ENCODE measurements around the gene MAP1S. TPM values are rescaled to one million over a fixed set of nuclear protein-coding genes. Genes with fewer than 3 reads are reported as not detected.
"Not testable (repeated sequence)": the region's sequence is repeated elsewhere in the genome, so short reads cannot be mapped to it uniquely, and the experiment has no call there.

Gene MAP1S
- total RNA-seq, 4 donors from 2014 or later, result 23.4 to 39.3 (median 31.2) TPM

GRCh38 chr19:17778968-17779929 is 60.0 kb downstream of the MAP1S start:
- 13 to 17% methylated on average over 25 of the region's 25 CpGs for WGBS, 2 donors
- peak in 1 of 2 donors; percentile 52 for DNase-seq (ENCODE audit: low spot score in 2 of 2)
- peak overlapping the region in 1 of 4 donors; percentile 21 for H3K4me3 ChIP-seq
- TF ChIP-seq POLR2A (IDR thresholded peaks at IDR 0.05), result no peak
- H3K9me3 ChIP-seq, result no peaks in the 10 kb centered on the region
- peaks cover 0 to 29% (median 5%) of the 10 kb centered on the region in 4 donors for H3K4me1 ChIP-seq
- H3K36me3 ChIP-seq, result no peaks in the 10 kb centered on the region
- no peak overlapping the region for H3K27ac ChIP-seq
- H3K27me3 ChIP-seq, result peaks cover 0 to 34% of the 10 kb centered on the region in 2 donors

DNA sequence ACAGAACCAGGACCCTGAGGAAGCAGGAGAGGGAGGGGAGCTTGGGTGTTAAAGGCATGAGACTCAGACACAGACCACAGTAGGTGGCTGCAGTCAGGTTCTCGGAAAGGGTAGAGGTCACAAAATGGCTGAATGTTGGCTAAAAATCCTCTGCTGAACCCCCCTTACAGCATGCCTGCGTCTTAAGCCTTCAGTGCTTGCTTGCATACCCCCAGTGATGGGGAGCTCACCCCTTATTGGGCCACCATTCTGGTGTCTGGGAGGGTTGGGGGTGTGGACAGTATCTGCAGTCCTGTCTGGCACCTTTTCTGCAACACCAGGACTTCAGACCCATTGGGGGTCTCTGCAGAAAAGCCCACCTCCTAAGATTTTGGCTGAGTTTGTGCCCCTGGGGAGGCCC is 61.5 kb downstream of the MAP1S start:
- H3K4me1 ChIP-seq, result peaks cover 0 to 31% (median 5%) of the 10 kb centered on the region in 4 donors
- H3K36me3 ChIP-seq, result no peaks in the 10 kb centered on the region
- no peak for DNase-seq (ENCODE audit: low spot score in 2 of 2)
- no peak overlapping the region for H3K27ac ChIP-seq
- no peak overlapping the region for H3K4me3 ChIP-seq
- H3K9me3 ChIP-seq, result no peaks in the 10 kb centered on the region
- no peak for TF ChIP-seq POLR2A (IDR thresholded peaks at IDR 0.05)
- no peak for TF ChIP-seq CTCF (IDR thresholded peaks at IDR 0.05)
- no peak for TF ChIP-seq EP300 (IDR thresholded peaks at IDR 0.05)
- WGBS, 2 donors, result 86 to 95% methylated on average over 2 of the region's 2 CpGs
- peaks cover 0 to 34% of the 10 kb centered on the region in 2 donors for H3K27me3 ChIP-seq

DNA sequence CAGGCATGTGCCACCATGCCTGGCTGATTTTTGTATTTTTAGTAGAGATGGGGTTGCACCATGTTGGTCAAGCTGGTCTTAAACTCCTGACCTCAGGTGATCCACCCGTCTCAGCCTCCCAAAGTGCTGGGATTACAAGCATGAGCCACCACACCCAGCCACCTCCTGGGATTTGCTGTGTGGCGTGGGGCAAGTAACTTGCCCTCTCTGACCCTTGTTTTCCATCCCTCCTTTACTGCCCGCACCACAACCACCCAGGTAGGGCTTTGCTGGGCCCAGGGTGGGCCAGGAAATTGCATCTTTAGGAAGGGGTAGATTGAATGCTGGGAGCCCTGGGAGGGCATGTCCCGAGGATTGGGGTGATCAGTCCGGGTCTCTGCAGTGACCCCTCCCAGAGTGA is 64.4 kb downstream of the MAP1S start:
- H3K27me3 ChIP-seq, result peaks cover 0 to 21% of the 10 kb centered on the region in 2 donors
- H3K27ac ChIP-seq; H3K9me3 ChIP-seq; H3K36me3 ChIP-seq; DNase-seq (ENCODE audit: low spot score in 2 of 2); H3K4me3 ChIP-seq: not testable (repeated sequence)
- peaks cover 0 to 17% (median 0%) of the 10 kb centered on the region in 4 donors for H3K4me1 ChIP-seq
- WGBS, 2 donors, result 56 to 60% methylated on average over 5 of the region's 5 CpGs

Other genes starting within 250 kb of the MAP1S start
- 10 to 100 TPM; 30.6 to 69.3 (median 55.9) TPM for gene SLC27A1, start 249.0 kb upstream of the MAP1S start, total RNA-seq
- gene PGLS, start 207.8 kb upstream of the MAP1S start, total RNA-seq, result 10 to 100 TPM; 82.2 to 96.7 (median 92.2) TPM
- 100 to 1,000 TPM in 1 of 4 donors, 10 to 100 TPM in 3; 74.5 to 141 (median 88.2) TPM for gene COLGALT1, start 163.8 kb upstream of the MAP1S start, total RNA-seq
- under 1 TPM; 0.21 to 0.78 (median 0.41) TPM for gene UNC13A, start 31.1 kb upstream of the MAP1S start, total RNA-seq
- 1 to 10 TPM; 1.4 to 9.9 (median 3.0) TPM for gene FCHO1, start 32.0 kb downstream of the MAP1S start, total RNA-seq
- gene B3GNT3, start 75.7 kb downstream of the MAP1S start, total RNA-seq, result 1 to 10 TPM in 1 of 4 donors, under 1 TPM in 2, not detected in 1; 0.20 to 2.4 (median 0.44) TPM
- gene INSL3, start 102.0 kb downstream of the MAP1S start, total RNA-seq, result not detected
- gene JAK3, start 128.5 kb downstream of the MAP1S start, total RNA-seq, result 10 to 100 TPM in 2 of 4 donors, 1 to 10 TPM in 2; 1.9 to 18.0 (median 8.3) TPM
- 1,000 to 10,000 TPM; 1,544 to 1,849 (median 1,738) TPM for gene RPL18A, start 140.4 kb downstream of the MAP1S start, total RNA-seq
- gene SLC5A5, start 152.5 kb downstream of the MAP1S start, total RNA-seq, result not detected
- gene CCDC124, start 213.5 kb downstream of the MAP1S start, total RNA-seq, result 10 to 100 TPM; 29.3 to 69.0 (median 33.9) TPM
- gene KCNN1, start 247.6 kb downstream of the MAP1S start, total RNA-seq, result under 1 TPM in 1 of 4 donors, not detected in 3; under 0.01 TPM

All from tibial nerve (tissue), 4 donors.